ENCODE data around the gene TUBA4A. TPM values are rescaled to one million over a fixed set of nuclear protein-coding genes. Genes with fewer than 3 reads are reported as not detected.

Gene TUBA4A
- total RNA-seq, 1 experiment from 2014 or later, result 40.8 TPM

DNA sequence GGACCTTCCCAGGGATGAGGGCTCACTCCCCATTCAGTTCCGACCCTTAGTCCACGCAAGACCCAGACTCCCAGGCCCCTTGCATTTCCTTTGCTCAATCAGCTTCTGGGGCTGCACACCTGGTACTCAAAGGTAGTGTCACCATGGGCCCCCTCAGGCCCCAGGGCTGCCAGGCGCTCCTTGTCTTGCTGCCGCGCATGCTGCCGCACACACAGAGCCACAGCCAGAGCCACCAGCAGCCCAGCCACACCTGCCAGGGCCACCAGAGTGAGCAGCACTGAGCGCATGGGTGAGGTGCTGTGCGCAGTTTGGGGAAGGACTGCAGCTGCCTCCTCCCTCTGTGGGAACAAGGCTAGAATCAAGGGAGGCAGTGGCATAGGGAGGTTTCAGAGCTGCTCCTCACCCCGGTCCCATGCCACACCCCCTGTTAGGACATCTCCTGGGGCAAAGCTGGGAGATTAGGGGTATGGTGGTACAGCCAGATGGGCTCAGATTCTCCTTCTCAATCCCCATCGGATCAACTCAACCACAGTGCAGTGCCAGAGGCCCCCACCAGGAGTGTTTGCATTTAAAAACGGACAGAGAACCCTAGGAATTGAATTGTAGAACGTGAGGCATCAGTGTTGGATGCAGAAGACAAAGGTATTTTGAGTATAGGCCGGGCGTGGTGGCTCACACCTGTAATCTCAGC lies 44.2 kb upstream of the TUBA4A start:
- DNase-seq (ENCODE audit: low spot score), result no peak
- ChIA-PET CTCF (interaction anchor here (0.6 to 3.5 kb wide), 9 partner anchors 11 to 138 kb away, joined by 3 to 19 read pairs (median 5); partner anchors contain the start of genes GLB1L, PTPRN and STK16), POLR2A (no interaction called here)
- no peak for ATAC-seq
- Mint-ChIP-seq H3K27me3 (ENCODE audit: low read depth) (peaks cover 76% of the 10 kb centered on the region), H3K4me3 (no peak overlapping the region), H3K9me3 (peaks cover 5% of the 10 kb centered on the region; the same call in 1 of the 2 replicates), H3K36me3 (no peaks in the 10 kb centered on the region), H3K4me1 (peaks cover 27% of the 10 kb centered on the region), H3K27ac (no peak overlapping the region)
- TF ChIP-seq ZNF232 (CRISPR knock-in tag; IDR thresholded peaks at IDR 0.05) (no peak), ZBTB21 (CRISPR knock-in tag; IDR thresholded peaks at IDR 0.05; ENCODE audit: borderline replicate concordance) (no peak), ZNF121 (CRISPR knock-in tag; IDR thresholded peaks at IDR 0.05) (no peak), JUN (CRISPR knock-in tag; IDR thresholded peaks at IDR 0.05) (no peak), ARID4B (CRISPR knock-in tag; IDR thresholded peaks at IDR 0.05; ENCODE audit: borderline replicate concordance) (no peak), ETV6 (CRISPR knock-in tag; IDR thresholded peaks at IDR 0.05) (no peak), ZNF416 (CRISPR knock-in tag; IDR thresholded peaks at IDR 0.05) (no peak), ZNF671 (CRISPR knock-in tag; IDR thresholded peaks at IDR 0.05) (no peak), CREB1 (CRISPR knock-in tag; IDR thresholded peaks at IDR 0.05) (no peak), SMAD3 (CRISPR knock-in tag; IDR thresholded peaks at IDR 0.05; ENCODE audit: borderline replicate concordance) (no peak), ZNF396 (CRISPR knock-in tag; IDR thresholded peaks at IDR 0.05; ENCODE audit: borderline replicate concordance) (no peak), NFYB (CRISPR knock-in tag; conservative IDR thresholded peaks at IDR 0.05; ENCODE audit: low read depth) (no peak), HMGA2 (CRISPR knock-in tag; IDR thresholded peaks at IDR 0.05) (no peak), KAT7 (CRISPR knock-in tag; IDR thresholded peaks at IDR 0.05; ENCODE audit: borderline replicate concordance) (no peak)
- TF ChIP-seq, protein P1, sequence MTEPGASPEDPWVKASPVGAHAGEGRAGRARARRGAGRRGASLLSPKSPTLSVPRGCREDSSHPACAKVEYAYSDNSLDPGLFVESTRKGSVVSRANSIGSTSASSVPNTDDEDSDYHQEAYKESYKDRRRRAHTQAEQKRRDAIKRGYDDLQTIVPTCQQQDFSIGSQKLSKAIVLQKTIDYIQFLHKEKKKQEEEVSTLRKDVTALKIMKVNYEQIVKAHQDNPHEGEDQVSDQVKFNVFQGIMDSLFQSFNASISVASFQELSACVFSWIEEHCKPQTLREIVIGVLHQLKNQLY (CRISPR knock-in tag; IDR thresholded peaks at IDR 0.05), result no peak
- TF ChIP-seq, protein P2, sequence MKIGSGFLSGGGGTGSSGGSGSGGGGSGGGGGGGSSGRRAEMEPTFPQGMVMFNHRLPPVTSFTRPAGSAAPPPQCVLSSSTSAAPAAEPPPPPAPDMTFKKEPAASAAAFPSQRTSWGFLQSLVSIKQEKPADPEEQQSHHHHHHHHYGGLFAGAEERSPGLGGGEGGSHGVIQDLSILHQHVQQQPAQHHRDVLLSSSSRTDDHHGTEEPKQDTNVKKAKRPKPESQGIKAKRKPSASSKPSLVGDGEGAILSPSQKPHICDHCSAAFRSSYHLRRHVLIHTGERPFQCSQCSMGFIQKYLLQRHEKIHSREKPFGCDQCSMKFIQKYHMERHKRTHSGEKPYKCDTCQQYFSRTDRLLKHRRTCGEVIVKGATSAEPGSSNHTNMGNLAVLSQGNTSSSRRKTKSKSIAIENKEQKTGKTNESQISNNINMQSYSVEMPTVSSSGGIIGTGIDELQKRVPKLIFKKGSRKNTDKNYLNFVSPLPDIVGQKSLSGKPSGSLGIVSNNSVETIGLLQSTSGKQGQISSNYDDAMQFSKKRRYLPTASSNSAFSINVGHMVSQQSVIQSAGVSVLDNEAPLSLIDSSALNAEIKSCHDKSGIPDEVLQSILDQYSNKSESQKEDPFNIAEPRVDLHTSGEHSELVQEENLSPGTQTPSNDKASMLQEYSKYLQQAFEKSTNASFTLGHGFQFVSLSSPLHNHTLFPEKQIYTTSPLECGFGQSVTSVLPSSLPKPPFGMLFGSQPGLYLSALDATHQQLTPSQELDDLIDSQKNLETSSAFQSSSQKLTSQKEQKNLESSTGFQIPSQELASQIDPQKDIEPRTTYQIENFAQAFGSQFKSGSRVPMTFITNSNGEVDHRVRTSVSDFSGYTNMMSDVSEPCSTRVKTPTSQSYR (CRISPR knock-in tag; IDR thresholded peaks at IDR 0.05), result no peak

DNA sequence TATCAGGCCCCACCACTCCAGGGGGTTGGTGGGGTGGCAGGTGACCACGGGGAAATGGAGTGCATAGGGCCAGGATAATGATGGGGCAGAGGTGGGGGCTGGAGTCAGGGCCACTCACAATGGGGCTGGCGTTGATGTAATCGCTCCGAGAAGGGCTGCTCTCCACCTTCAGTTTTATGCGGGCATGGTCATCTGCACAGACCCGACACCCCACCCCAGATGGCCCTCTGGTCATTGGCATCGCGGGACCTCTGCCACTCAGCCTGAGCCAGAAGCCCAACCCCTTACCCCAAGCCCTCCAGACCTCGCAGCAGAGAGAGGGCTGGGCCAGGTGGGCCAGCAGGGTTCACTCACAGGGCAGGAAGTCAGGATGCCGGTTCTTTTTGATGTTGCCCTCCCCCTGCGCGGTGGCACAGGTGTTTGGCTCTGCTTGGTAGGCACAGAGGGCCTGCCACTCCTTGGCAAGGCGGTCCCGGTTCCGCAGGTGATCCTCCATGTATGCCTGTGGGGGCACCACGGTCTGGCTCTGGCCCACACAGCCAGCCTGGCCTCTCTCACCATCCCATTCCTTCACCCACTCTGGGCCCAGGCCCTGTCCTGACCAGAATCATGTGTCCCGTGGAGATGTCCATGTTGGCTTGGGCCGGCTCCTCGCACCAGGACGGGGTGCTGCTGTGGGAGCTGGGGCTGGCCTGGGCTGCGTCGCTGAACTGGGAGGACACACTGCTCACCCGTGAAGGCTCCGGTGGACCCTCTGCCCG lies 43.1 kb upstream of the TUBA4A start:
- H3K9me3 Mint-ChIP-seq, result peaks cover 5% of the 10 kb centered on the region; the same call in 1 of the 2 replicates
- POLR2A ChIA-PET, result no interaction called here
- H3K27me3 Mint-ChIP-seq (ENCODE audit: low read depth), result peaks cover 81% of the 10 kb centered on the region
- no peak for ATAC-seq
- no peaks in the 10 kb centered on the region for H3K36me3 Mint-ChIP-seq
- H3K27ac Mint-ChIP-seq, result no peak overlapping the region
- H3K4me3 Mint-ChIP-seq, result no peak overlapping the region
- DNase-seq (ENCODE audit: low spot score), result no peak
- H3K4me1 Mint-ChIP-seq, result peaks cover 27% of the 10 kb centered on the region
- CTCF ChIA-PET, result interaction anchor here (0.6 to 5.7 kb wide), 4 partner anchors 12 to 119 kb away, joined by 3 to 158 read pairs (median 11); partner anchors contain the start of genes DNAJB2, GLB1L, PTPRN and STK16
- TF ChIP-seq CREM (CRISPR knock-in tag; IDR thresholded peaks at IDR 0.05) (no peak), TEAD1 (CRISPR knock-in tag; IDR thresholded peaks at IDR 0.05) (no peak), OVOL2 (CRISPR knock-in tag; IDR thresholded peaks at IDR 0.05; ENCODE audit: borderline replicate concordance) (no peak), HMGA2 (CRISPR knock-in tag; IDR thresholded peaks at IDR 0.05) (no peak), ZBTB21 (CRISPR knock-in tag; IDR thresholded peaks at IDR 0.05; ENCODE audit: borderline replicate concordance) (no peak), NFYB (CRISPR knock-in tag; conservative IDR thresholded peaks at IDR 0.05; ENCODE audit: low read depth) (no peak), IRF2 (CRISPR knock-in tag; IDR thresholded peaks at IDR 0.05; ENCODE audit: borderline replicate concordance, low read depth) (no peak), E2F4 (CRISPR knock-in tag; IDR thresholded peaks at IDR 0.05; ENCODE audit: borderline replicate concordance, low read depth) (no peak), JAZF1 (CRISPR knock-in tag; IDR thresholded peaks at IDR 0.05) (no peak)

All from WTC11 (cell line).